Measurements from ENCODE around the gene TENM3. TPM values are rescaled to one million over a fixed set of nuclear protein-coding genes. Genes with fewer than 3 reads are reported as not detected.
A peak's percentile ranks its signal among the peaks of the same experiment; 100 is the strongest.

Gene TENM3
- total RNA-seq, 1 experiment from 2014 or later = 71.0 TPM

- no peak for TF ChIP-seq MXD4 (CRISPR knock-in tag; IDR thresholded peaks at IDR 0.05; ENCODE audit: borderline replicate concordance)
These were observed 251.8 kb downstream of the TENM3 start (continued) for GRCh38 chr4:182495031-182495430.

GRCh38 chr4:182495645-182496385, 252.6 kb downstream of the TENM3 start:
- no peaks in the 10 kb centered on the region for H3K27me3 Mint-ChIP-seq (ENCODE audit: low read depth)
- ChIA-PET POLR2A (no interaction called here), CTCF (interaction anchor here (0.7 kb wide), 1 partner anchor 18 kb away, joined by 3 read pairs; no protein-coding TSS in a partner anchor)
- ATAC-seq (peak; percentile 43; the same call in 1 of the 2 replicates), DNase-seq (ENCODE audit: low spot score) (no peak)
- peak overlapping the region; percentile 74 for H3K27ac Mint-ChIP-seq
- TF ChIP-seq AR (CRISPR knock-in tag; IDR thresholded peaks at IDR 0.05) (no peak), AFF4 (CRISPR knock-in tag; IDR thresholded peaks at IDR 0.05; ENCODE audit: borderline replicate concordance) (no peak), ZNF232 (CRISPR knock-in tag; IDR thresholded peaks at IDR 0.05) (no peak), JAZF1 (CRISPR knock-in tag; IDR thresholded peaks at IDR 0.05) (no peak), FOXP1 (CRISPR knock-in tag; IDR thresholded peaks at IDR 0.05; ENCODE audit: borderline replicate concordance) (no peak), ZMAT4 (CRISPR knock-in tag; IDR thresholded peaks at IDR 0.05) (no peak), MYBL2 (CRISPR knock-in tag; IDR thresholded peaks at IDR 0.05) (no peak), HMGXB4 (CRISPR knock-in tag; IDR thresholded peaks at IDR 0.05) (no peak), NFYB (CRISPR knock-in tag; conservative IDR thresholded peaks at IDR 0.05; ENCODE audit: low read depth) (no peak), ZNF263 (CRISPR knock-in tag; IDR thresholded peaks at IDR 0.05; ENCODE audit: low read depth) (no peak)
- H3K4me1 Mint-ChIP-seq = peaks cover 65% of the 10 kb centered on the region
- H3K9me3 Mint-ChIP-seq = no peaks in the 10 kb centered on the region
- H3K4me3 Mint-ChIP-seq = no peak overlapping the region
- no peaks in the 10 kb centered on the region for H3K36me3 Mint-ChIP-seq

- ChIA-PET POLR2A (no interaction called here), CTCF (interaction anchor here (0.7 kb wide), 1 partner anchor 17 kb away, joined by 3 read pairs; no protein-coding TSS in a partner anchor)
- TF ChIP-seq NR2C2 (CRISPR knock-in tag; IDR thresholded peaks at IDR 0.05) (no peak), ESRRA (CRISPR knock-in tag; IDR thresholded peaks at IDR 0.05; ENCODE audit: borderline replicate concordance) (no peak), CTCF (IDR thresholded peaks at IDR 0.05) (no peak), HMGXB4 (CRISPR knock-in tag; IDR thresholded peaks at IDR 0.05) (no peak), NFE2L1 (CRISPR knock-in tag; IDR thresholded peaks at IDR 0.05) (no peak), ELF4 (CRISPR knock-in tag; IDR thresholded peaks at IDR 0.05; ENCODE audit: low read depth) (no peak), ZNF121 (CRISPR knock-in tag; IDR thresholded peaks at IDR 0.05) (no peak), MLX (CRISPR knock-in tag; IDR thresholded peaks at IDR 0.05) (no peak), FOXP1 (CRISPR knock-in tag; IDR thresholded peaks at IDR 0.05; ENCODE audit: borderline replicate concordance) (no peak), IRF2 (CRISPR knock-in tag; IDR thresholded peaks at IDR 0.05; ENCODE audit: borderline replicate concordance, low read depth) (no peak)
These were observed 253.2 kb downstream of the TENM3 start for GRCh38 chr4:182496408-182496807.

More at GRCh38 chr4:182496408-182496807, 253.2 kb downstream of the TENM3 start:
- Mint-ChIP-seq H3K4me3 (no peak overlapping the region), H3K36me3 (no peaks in the 10 kb centered on the region), H3K27ac (peak overlapping the region; percentile 9; the same call in 1 of the 2 replicates), H3K9me3 (no peaks in the 10 kb centered on the region), H3K4me1 (peaks cover 69% of the 10 kb centered on the region), H3K27me3 (ENCODE audit: low read depth) (no peaks in the 10 kb centered on the region)
- DNase-seq (ENCODE audit: low spot score) (no peak), ATAC-seq (no peak)
